ENCODE data around the gene BRINP2.

The BRINP2 gene

DNA sequence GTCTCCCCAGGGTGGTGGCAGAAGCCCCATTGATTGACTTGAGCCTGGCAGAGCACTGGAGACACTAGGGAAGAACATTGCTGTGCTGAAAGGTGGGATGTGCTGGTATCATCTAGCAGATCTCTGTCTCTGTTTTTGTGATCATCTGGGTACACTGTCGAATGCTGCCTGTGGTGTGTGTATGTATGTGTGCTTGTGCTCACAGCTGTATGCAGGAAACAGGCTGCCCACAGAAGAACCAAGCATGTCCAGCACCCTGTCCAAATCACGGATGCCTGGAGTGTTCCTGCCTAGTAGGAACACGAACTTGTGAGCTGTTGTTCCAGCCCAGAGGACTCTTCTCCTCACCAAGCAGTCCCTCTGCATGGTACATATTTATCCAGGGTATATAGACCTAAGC lies 1.5 kb downstream of the BRINP2 start:
- no peaks in the 10 kb centered on the region for H3K36me3 ChIP-seq (ENCODE audit: insufficient read depth, low read length)
- no peaks in the 10 kb centered on the region for H3F3A ChIP-seq (ENCODE audit: insufficient read depth, low read length)
- H3K9ac ChIP-seq (ENCODE audit: low read length) = no peak overlapping the region
- H3K9me2 ChIP-seq (ENCODE audit: low read depth, low read length) = no peaks in the 10 kb centered on the region
- H3K9me3 ChIP-seq (ENCODE audit: low read length) = no peaks in the 10 kb centered on the region
- no peak overlapping the region for H2AFZ ChIP-seq (ENCODE audit: low read length)
- H3K27me3 ChIP-seq (ENCODE audit: insufficient read depth, low read length) = no peaks in the 10 kb centered on the region
- H3K79me2 ChIP-seq (ENCODE audit: insufficient read depth, low read length) = no peaks in the 10 kb centered on the region
- no peak overlapping the region for H3K27ac ChIP-seq (ENCODE audit: low read depth, low read length, poor library complexity, severe bottlenecking)
- H3K4me2 ChIP-seq (ENCODE audit: low read length) = no peak overlapping the region
- TF ChIP-seq EZH2 (IDR thresholded peaks at IDR 0.05; ENCODE audit: borderline replicate concordance, low read length) (no peak), CTCF (IDR thresholded peaks at IDR 0.05; ENCODE audit: low read length) (no peak)
- H3K4me3 ChIP-seq (ENCODE audit: low read depth, low read length, poor library complexity, severe bottlenecking) = no peak overlapping the region
- no peaks in the 10 kb centered on the region for H4K20me1 ChIP-seq (ENCODE audit: insufficient read depth, low read length)
- no peaks in the 10 kb centered on the region for H3K4me1 ChIP-seq (ENCODE audit: insufficient read depth, low read length, severe bottlenecking)

DNA sequence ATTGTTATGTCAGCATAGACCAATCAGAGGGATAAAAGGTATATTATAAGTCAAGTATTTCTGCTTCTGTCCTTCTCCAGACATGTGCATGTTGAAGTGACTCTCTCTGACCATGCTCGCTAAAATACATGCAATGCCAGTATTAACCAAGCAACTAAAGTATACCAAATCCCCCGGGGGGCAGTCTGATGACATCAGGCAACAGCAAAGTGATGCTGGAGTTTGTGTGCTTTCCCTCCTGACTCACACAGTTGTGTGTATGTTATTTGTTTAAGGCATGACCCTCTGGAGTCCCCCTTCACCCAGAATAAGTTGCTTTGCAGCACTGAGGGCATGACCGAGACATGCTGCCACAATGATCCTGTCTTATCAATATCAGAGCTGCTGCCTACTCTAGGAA lies 2.1 kb downstream of the BRINP2 start:
- no peak overlapping the region for H3K4me2 ChIP-seq (ENCODE audit: low read length)
- H3K27me3 ChIP-seq (ENCODE audit: insufficient read depth, low read length) = no peaks in the 10 kb centered on the region
- no peak for TF ChIP-seq EZH2 (IDR thresholded peaks at IDR 0.05; ENCODE audit: borderline replicate concordance, low read length)
- TF ChIP-seq CTCF (IDR thresholded peaks at IDR 0.05; ENCODE audit: low read length) = no peak
- H3K36me3 ChIP-seq (ENCODE audit: insufficient read depth, low read length) = no peaks in the 10 kb centered on the region
- H3F3A ChIP-seq (ENCODE audit: insufficient read depth, low read length) = no peaks in the 10 kb centered on the region
- no peak overlapping the region for H3K9ac ChIP-seq (ENCODE audit: low read length)
- H3K4me1 ChIP-seq (ENCODE audit: insufficient read depth, low read length, severe bottlenecking) = no peaks in the 10 kb centered on the region
- no peak overlapping the region for H3K4me3 ChIP-seq (ENCODE audit: low read depth, low read length, poor library complexity, severe bottlenecking)
- no peaks in the 10 kb centered on the region for H3K79me2 ChIP-seq (ENCODE audit: insufficient read depth, low read length)
- H2AFZ ChIP-seq (ENCODE audit: low read length) = no peak overlapping the region
- H3K27ac ChIP-seq (ENCODE audit: low read depth, low read length, poor library complexity, severe bottlenecking) = no peak overlapping the region
- H3K9me3 ChIP-seq (ENCODE audit: low read length) = no peaks in the 10 kb centered on the region
- H4K20me1 ChIP-seq (ENCODE audit: insufficient read depth, low read length) = no peaks in the 10 kb centered on the region
- no peaks in the 10 kb centered on the region for H3K9me2 ChIP-seq (ENCODE audit: low read depth, low read length)

DNA sequence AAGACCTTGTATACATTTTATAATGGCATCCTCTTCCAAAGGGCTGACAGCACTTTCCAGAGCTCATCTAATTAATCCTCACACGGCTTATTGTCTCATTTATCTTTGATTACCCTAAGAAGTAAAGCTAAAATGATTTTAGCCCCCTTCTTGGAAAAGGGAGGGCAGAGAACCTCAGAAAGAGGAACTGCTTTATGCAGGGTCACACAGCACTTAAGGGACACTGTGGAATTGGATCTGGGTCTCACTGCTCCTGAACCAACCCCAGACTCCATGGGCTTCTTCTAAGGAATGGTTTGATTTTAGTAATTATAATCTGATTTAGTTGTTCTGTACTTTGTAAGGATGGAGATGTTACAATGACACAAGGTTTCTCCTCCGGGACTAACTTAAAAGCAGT lies 3.2 kb downstream of the BRINP2 start:
- Histone ChIP-seq H4K20me1 (ENCODE audit: insufficient read depth, low read length) (no peaks in the 10 kb centered on the region), H3K27me3 (ENCODE audit: insufficient read depth, low read length) (no peaks in the 10 kb centered on the region)
- TF ChIP-seq EZH2 (IDR thresholded peaks at IDR 0.05; ENCODE audit: borderline replicate concordance, low read length) = no peak
- TF ChIP-seq CTCF (IDR thresholded peaks at IDR 0.05; ENCODE audit: low read length) = no peak

More for the DNA sequence above, 3.2 kb downstream of the BRINP2 start:
- Histone ChIP-seq H3K36me3 (ENCODE audit: insufficient read depth, low read length) (no peaks in the 10 kb centered on the region), H3K79me2 (ENCODE audit: insufficient read depth, low read length) (no peaks in the 10 kb centered on the region), H3K4me3 (ENCODE audit: low read depth, low read length, poor library complexity, severe bottlenecking) (no peak overlapping the region), H2AFZ (ENCODE audit: low read length) (no peak overlapping the region), H3K4me2 (ENCODE audit: low read length) (no peak overlapping the region), H3K9me3 (ENCODE audit: low read length) (no peaks in the 10 kb centered on the region), H3K9ac (ENCODE audit: low read length) (no peak overlapping the region), H3K9me2 (ENCODE audit: low read depth, low read length) (no peaks in the 10 kb centered on the region), H3F3A (ENCODE audit: insufficient read depth, low read length) (no peaks in the 10 kb centered on the region), H3K4me1 (ENCODE audit: insufficient read depth, low read length, severe bottlenecking) (no peaks in the 10 kb centered on the region), H3K27ac (ENCODE audit: low read depth, low read length, poor library complexity, severe bottlenecking) (no peak overlapping the region)
